ENCODE results near the gene SPECC1.

Gene SPECC1

DNA sequence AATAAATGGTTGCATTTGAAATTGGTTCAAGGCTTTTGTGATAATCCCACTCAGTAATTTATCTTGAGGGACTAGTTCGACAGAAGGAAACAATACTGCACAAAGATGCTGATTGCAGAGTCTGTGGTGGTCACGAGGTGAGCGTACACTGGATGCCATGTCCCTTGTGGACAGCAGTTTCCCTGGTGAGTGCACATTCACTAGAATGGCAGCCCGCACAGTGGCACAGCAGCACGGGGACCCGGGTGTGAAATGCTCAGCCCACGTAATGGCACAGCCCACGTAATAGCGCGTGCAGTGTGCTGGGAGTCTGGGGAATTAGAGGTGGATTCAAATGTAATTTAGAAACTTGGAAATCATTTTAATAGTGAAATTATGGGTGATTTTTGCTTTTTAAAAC is 304.1 kb downstream of the SPECC1 start:
- H3K9me3 ChIP-seq (ENCODE audit: control insufficient read depth, insufficient read depth, low read length) = no peaks in the 10 kb centered on the region
- H4K20me1 ChIP-seq (ENCODE audit: control insufficient read depth, insufficient read depth, low read depth, low read length) = no peaks in the 10 kb centered on the region
- H3K4me1 ChIP-seq (ENCODE audit: control insufficient read depth, low read length) = no peaks in the 10 kb centered on the region
- no peaks in the 10 kb centered on the region for H3K9me2 ChIP-seq (replicated peaks; ENCODE audit: control insufficient read depth, low read length)
- no peaks in the 10 kb centered on the region for H3K79me2 ChIP-seq (ENCODE audit: control insufficient read depth, low read length)
- H3K27ac ChIP-seq (ENCODE audit: low read depth, low read length) = no peak overlapping the region
- H3F3A ChIP-seq (ENCODE audit: control insufficient read depth, insufficient read depth) = no peaks in the 10 kb centered on the region
- no peak overlapping the region for H3K4me3 ChIP-seq (ENCODE audit: low read length)
- no peak for TF ChIP-seq CTCF (IDR thresholded peaks at IDR 0.05; ENCODE audit: low read depth, low read length, poor library complexity, severe bottlenecking)
- TF ChIP-seq EZH2phosphoT487 (IDR thresholded peaks at IDR 0.05; ENCODE audit: borderline replicate concordance, low read length) = no peak
- no peaks in the 10 kb centered on the region for H3K36me3 ChIP-seq (ENCODE audit: control insufficient read depth, low read length)
- H3K4me2 ChIP-seq (ENCODE audit: low read length) = no peak overlapping the region
- no peaks in the 10 kb centered on the region for H3K27me3 ChIP-seq (ENCODE audit: control insufficient read depth, low read length)

- H4K20me1 ChIP-seq (ENCODE audit: control insufficient read depth, insufficient read depth, low read depth, low read length) = no peaks in the 10 kb centered on the region
- TF ChIP-seq EZH2phosphoT487 (IDR thresholded peaks at IDR 0.05; ENCODE audit: borderline replicate concordance, low read length) (no peak), CTCF (IDR thresholded peaks at IDR 0.05; ENCODE audit: low read depth, low read length, poor library complexity, severe bottlenecking) (no peak)
- H3K27ac ChIP-seq (ENCODE audit: low read depth, low read length) = no peak overlapping the region
- H3K4me1 ChIP-seq (ENCODE audit: control insufficient read depth, low read length) = no peaks in the 10 kb centered on the region
- no peaks in the 10 kb centered on the region for H3K79me2 ChIP-seq (ENCODE audit: control insufficient read depth, low read length)
- H3K4me3 ChIP-seq (ENCODE audit: low read length) = no peak overlapping the region
- no peaks in the 10 kb centered on the region for H3K36me3 ChIP-seq (ENCODE audit: control insufficient read depth, low read length)
- no peak overlapping the region for H3K4me2 ChIP-seq (ENCODE audit: low read length)
- H3F3A ChIP-seq (ENCODE audit: control insufficient read depth, insufficient read depth) = no peaks in the 10 kb centered on the region
- H3K9me2 ChIP-seq (replicated peaks; ENCODE audit: control insufficient read depth, low read length) = no peaks in the 10 kb centered on the region
- H3K27me3 ChIP-seq (ENCODE audit: control insufficient read depth, low read length) = no peaks in the 10 kb centered on the region
- H3K9me3 ChIP-seq (ENCODE audit: control insufficient read depth, insufficient read depth, low read length) = no peaks in the 10 kb centered on the region
Measured at GRCh38 chr17:20313891-20314290, 304.7 kb downstream of the SPECC1 start.

DNA sequence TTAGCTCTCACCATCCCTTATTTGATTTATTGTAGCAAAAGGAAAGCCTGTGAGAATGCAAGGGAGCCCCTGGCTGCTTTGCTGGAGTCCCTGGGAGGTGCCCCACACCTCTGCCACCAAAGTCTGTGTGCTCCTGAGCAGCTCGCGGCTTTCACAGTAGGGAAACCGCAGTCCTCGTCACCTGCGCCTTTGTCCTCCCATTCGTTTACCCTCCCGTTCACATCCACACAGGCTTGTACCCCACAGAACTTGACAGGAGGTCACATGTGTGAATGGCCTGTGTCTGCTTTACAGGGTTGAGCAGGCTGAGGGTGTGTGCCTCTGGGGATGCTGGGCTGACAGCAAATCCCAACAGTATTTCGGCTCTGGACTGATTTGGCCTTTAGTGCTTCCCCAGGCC is 305.7 kb downstream of the SPECC1 start:
- Histone ChIP-seq H3K79me2 (ENCODE audit: control insufficient read depth, low read length) (no peaks in the 10 kb centered on the region), H3K4me2 (ENCODE audit: low read length) (no peak overlapping the region), H3K4me3 (ENCODE audit: low read length) (no peak overlapping the region), H3K9me3 (ENCODE audit: control insufficient read depth, insufficient read depth, low read length) (no peaks in the 10 kb centered on the region), H3K27ac (ENCODE audit: low read depth, low read length) (no peak overlapping the region), H3K4me1 (ENCODE audit: control insufficient read depth, low read length) (no peaks in the 10 kb centered on the region), H3F3A (ENCODE audit: control insufficient read depth, insufficient read depth) (no peaks in the 10 kb centered on the region), H3K27me3 (ENCODE audit: control insufficient read depth, low read length) (no peaks in the 10 kb centered on the region), H4K20me1 (ENCODE audit: control insufficient read depth, insufficient read depth, low read depth, low read length) (no peaks in the 10 kb centered on the region), H3K36me3 (ENCODE audit: control insufficient read depth, low read length) (no peaks in the 10 kb centered on the region), H3K9me2 (replicated peaks; ENCODE audit: control insufficient read depth, low read length) (no peaks in the 10 kb centered on the region)
- TF ChIP-seq EZH2phosphoT487 (IDR thresholded peaks at IDR 0.05; ENCODE audit: borderline replicate concordance, low read length) = no peak
- no peak for TF ChIP-seq CTCF (IDR thresholded peaks at IDR 0.05; ENCODE audit: low read depth, low read length, poor library complexity, severe bottlenecking)

GRCh38 chr17:20315311-20315710 is 306.2 kb downstream of the SPECC1 start:
- Histone ChIP-seq H3K4me1 (ENCODE audit: control insufficient read depth, low read length) (no peaks in the 10 kb centered on the region), H3K4me2 (ENCODE audit: low read length) (no peak overlapping the region), H3K36me3 (ENCODE audit: control insufficient read depth, low read length) (no peaks in the 10 kb centered on the region), H3K4me3 (ENCODE audit: low read length) (no peak overlapping the region), H3F3A (ENCODE audit: control insufficient read depth, insufficient read depth) (no peaks in the 10 kb centered on the region), H4K20me1 (ENCODE audit: control insufficient read depth, insufficient read depth, low read depth, low read length) (no peaks in the 10 kb centered on the region), H3K27me3 (ENCODE audit: control insufficient read depth, low read length) (no peaks in the 10 kb centered on the region), H3K9me3 (ENCODE audit: control insufficient read depth, insufficient read depth, low read length) (no peaks in the 10 kb centered on the region), H3K27ac (ENCODE audit: low read depth, low read length) (no peak overlapping the region), H3K79me2 (ENCODE audit: control insufficient read depth, low read length) (no peaks in the 10 kb centered on the region), H3K9me2 (replicated peaks; ENCODE audit: control insufficient read depth, low read length) (no peaks in the 10 kb centered on the region)
- TF ChIP-seq CTCF (IDR thresholded peaks at IDR 0.05; ENCODE audit: low read depth, low read length, poor library complexity, severe bottlenecking) = no peak
- TF ChIP-seq EZH2phosphoT487 (IDR thresholded peaks at IDR 0.05; ENCODE audit: borderline replicate concordance, low read length) = no peak
